Heart left ventricle (tissue), 16 donors: ENCODE results near the gene LRMDA. TPM values are rescaled to one million over a fixed set of nuclear protein-coding genes. Genes with fewer than 3 reads are reported as not detected.

Experiments
- ATAC-seq, 4 donors: fragments of 200-7000 bp; cut with Tn5 transposase; one replicate each; pipeline ENCODE4 v1.9.1; 2020 to 2022; ENCODE audit warnings: moderate library complexity in 4 of 4, mild to moderate bottlenecking in 3 of 4, moderate number of reproducible peaks in 1 of 4
- DNase-seq, 5 donors: peaks; one replicate each; pipeline ENCODE4 v3.0.0-alpha.2; 2020
- H3K27ac ChIP-seq, 12 donors: fragments of 200-600 bp; sonication (generic) in 4 of 12; one replicate each; pipeline versions ENCODE4 v1.5.0 to v1.8.0; 2016 to 2022; ENCODE audit warnings: mild to moderate bottlenecking in 2 of 12
- H3K27me3 ChIP-seq, 9 donors: fragments of 200-600 bp; sonication (generic) in 2 of 9; one replicate each; pipeline versions ENCODE4 v1.5.1 to v1.8.0; 2016 to 2022; ENCODE audit warnings: mild to moderate bottlenecking in 3 of 9
- H3K36me3 ChIP-seq, 9 donors: fragments of 200-600 bp; sonication (generic) in 2 of 9; one replicate each; pipeline versions ENCODE4 v1.5.0 to v1.8.0; 2018 to 2022; ENCODE audit warnings: mild to moderate bottlenecking in 2 of 9
- H3K4me1 ChIP-seq, 12 donors: fragments of 200-600 bp; sonication (generic) in 4 of 12; one replicate each; pipeline versions ENCODE4 v1.5.0 to v1.8.0; 2016 to 2022; ENCODE audit warnings: mild to moderate bottlenecking in 3 of 12
- H3K4me3 ChIP-seq, 12 donors: fragments of 200-600 bp; sonication (generic) in 4 of 12; one replicate each; pipeline versions ENCODE4 v1.5.0 to v1.8.0; 2017 to 2022; ENCODE audit warnings: mild to moderate bottlenecking in 9 of 12, moderate library complexity in 4 of 12
- H3K9me3 ChIP-seq, 12 donors: fragments of 200-600 bp; sonication (generic) in 4 of 12; one replicate each; pipeline versions ENCODE4 v1.5.0 to v1.8.0; 2016 to 2022; ENCODE audit warnings: mild to moderate bottlenecking in 1 of 12
- CTCF ChIP-seq, 12 donors: fragments of 200-600 bp; sonication (generic) in 4 of 12; IDR thresholded peaks; one replicate each; pipeline versions ENCODE4 v1.5.0 to v1.8.0; 2018 to 2022; ENCODE audit warnings: antibody characterized with exemption in 12 of 12, mild to moderate bottlenecking in 5 of 12
- POLR2A ChIP-seq, 2 donors: fragments of 450-650 bp; IDR thresholded peaks; one replicate each; pipeline ENCODE4 v1.6.1; 2017; ENCODE audit warnings: antibody characterized with exemption in 2 of 2, mild to moderate bottlenecking in 2 of 2, moderate library complexity in 2 of 2
- WGBS, 4 donors: extraction: QIAGEN DNeasy Blood & Tissue Kit in 2 of 4; methylation state at CpG; one replicate each; pipeline versions ENCODE4 v1.1.5 to v1.1.7; 2013 to 2018; 5-methylcytosine and 5-hydroxymethylcytosine counted together
- intact Hi-C, 10 donors: fragments of 100-400 bp; cut with DNase I; formaldehyde crosslinking; loops; one replicate each; pipeline versions ENCODE4 v1.11.1 to v1.14.2; 2022
- polyA plus RNA-seq, 2 donors: library from polyadenylated mRNA; stranded (reverse); fragments of 200-250 nt; gene quantifications; one replicate each; pipeline ENCODE4 v1.2.3, GENCODE V29; 2013
- total RNA-seq, 9 donors: library from RNA; depleted of rRNA in 2 of 9; stranded (reverse); fragments of >200 nt in 2 of 9; fragmentation: NEBNext Ultra II Directional in 3 of 9; extraction: Animal tissue kit (Norgen Biotek cat#: 25700) in 3 of 9; gene quantifications; one replicate each; pipeline versions ENCODE4 v1.1.0 to v1.2.4, GENCODE V29; 2016 to 2023
- donor health status: ischemic (EF 13 %, LVEDD 7.1; RV severe dilation, severe dysfunction).
- donor health status: healthy with polysubstance abuse.
- donor health status: DM: no; HTN: yes; CAD: no.
- donor health status: DM: no; HTN: no; CAD: no.
- donor health status: ischemic (EF 25% LVEDD 6.9; RV normal size, moderate dysfunction).
- donor health status: ischemic (EF 25% LVEDD 5.7; RV mildly dilated, moderate dysfunction).
- donor health status: healthy.
- donor health status: DM: yes; HTN: yes; CAD: no.
- donor health status: ischemic (EF 35%, LVEDD 5.7; RV mildly dilated, moderate dysfunction).
- donor health status: nonischemic (EF 11% LVEDD 7.7; RV severe dilation, severe dysfunction).
- donor health status: DM: yes; HTN: yes; CAD: no.
- donor health status: PGD.
- donor health status: ischemic (EF 29% LVEDD 5.4; RV normal size, mild dysfunction).
- donor health status: nonischemic (EF 23%, LVEDD 6.1; RV moderate dilation, normal function).

LRMDA gene
- total and polyA plus RNA-seq, 11 donors, result 2.4 to 34.4 (median 14.9) TPM

DNA sequence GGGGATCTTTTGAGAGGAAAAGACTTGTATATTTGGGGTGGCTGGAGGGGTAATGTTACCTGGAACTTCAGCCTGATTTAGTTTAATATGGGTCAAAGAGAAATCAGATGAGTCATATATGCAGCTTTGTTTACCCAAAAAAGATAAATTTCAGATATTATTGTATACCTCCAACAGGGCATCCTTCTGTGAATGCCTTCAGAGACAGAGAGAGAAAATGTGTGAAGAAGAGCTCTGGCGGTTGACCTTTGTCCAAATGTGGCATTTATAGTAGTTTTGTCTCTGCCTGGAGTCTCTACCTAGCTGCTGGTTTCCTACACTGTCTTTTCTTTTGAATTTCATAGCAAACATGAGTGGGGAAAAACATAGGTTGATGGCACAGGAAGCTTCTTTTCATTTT is 21.6 kb downstream of the LRMDA start:
- H3K36me3 ChIP-seq, result no peaks in the 10 kb centered on the region
- H3K4me3 ChIP-seq, result no peak overlapping the region
- TF ChIP-seq CTCF (IDR thresholded peaks at IDR 0.05) (no peak), POLR2A (IDR thresholded peaks at IDR 0.05) (no peak)
- intact Hi-C loops, result no loop called here
- no peaks in the 10 kb centered on the region for H3K9me3 ChIP-seq
- WGBS, 4 donors, result 97 to 100% (median 98%) methylated on average over 1 of the region's 1 CpG
- peaks cover 0 to 29% (median 20%) of the 10 kb centered on the region in 12 donors for H3K4me1 ChIP-seq
- no peak overlapping the region for H3K27ac ChIP-seq
- no peaks in the 10 kb centered on the region for H3K27me3 ChIP-seq
- ATAC-seq (no peak), DNase-seq (no peak)

GRCh38 chr10:75456122-75456521 is 24.7 kb downstream of the LRMDA start:
- H3K27me3 ChIP-seq, result no peaks in the 10 kb centered on the region
- TF ChIP-seq POLR2A (IDR thresholded peaks at IDR 0.05), result no peak
- TF ChIP-seq CTCF (IDR thresholded peaks at IDR 0.05), result no peak
- no peaks in the 10 kb centered on the region for H3K36me3 ChIP-seq
- no peak overlapping the region for H3K27ac ChIP-seq
- no peaks in the 10 kb centered on the region for H3K9me3 ChIP-seq
- WGBS, 4 donors, result 93 to 100% (median 96%) methylated on average over 5 to 9 of the region's 9 CpGs
- ATAC-seq, result no peak
- no peak overlapping the region for H3K4me3 ChIP-seq
- intact Hi-C loops, result no loop called here
- H3K4me1 ChIP-seq, result no peaks in the 10 kb centered on the region
- no peak for DNase-seq

- Histone ChIP-seq H3K4me1 (peaks cover 0 to 17% (median 0%) of the 10 kb centered on the region in 12 donors), H3K27me3 (no peaks in the 10 kb centered on the region), H3K36me3 (no peaks in the 10 kb centered on the region), H3K9me3 (no peaks in the 10 kb centered on the region), H3K27ac (no peak overlapping the region), H3K4me3 (no peak overlapping the region)
- ATAC-seq (no peak), DNase-seq (no peak)
- 95 to 100% (median 99%) methylated on average over 1 of the region's 1 CpG for WGBS, 4 donors
- TF ChIP-seq POLR2A (IDR thresholded peaks at IDR 0.05) (no peak), CTCF (IDR thresholded peaks at IDR 0.05) (no peak)
- intact Hi-C loops, result no loop called here
Measured at GRCh38 chr10:75460059-75460458, 28.6 kb downstream of the LRMDA start.

- no peak for DNase-seq
- no peak for ATAC-seq
Measured at GRCh38 chr10:75461672-75462649, 30.5 kb downstream of the LRMDA start.

More at GRCh38 chr10:75461672-75462649, 30.5 kb downstream of the LRMDA start:
- H3K36me3 ChIP-seq, result no peaks in the 10 kb centered on the region
- no peaks in the 10 kb centered on the region for H3K27me3 ChIP-seq
- H3K9me3 ChIP-seq, result no peaks in the 10 kb centered on the region
- H3K4me1 ChIP-seq, result peaks cover 0 to 19% (median 0%) of the 10 kb centered on the region in 12 donors
- 73 to 76% (median 75%) methylated on average over 14 to 15 of the region's 15 CpGs for WGBS, 4 donors
- H3K27ac ChIP-seq, result no peak overlapping the region
- TF ChIP-seq POLR2A (IDR thresholded peaks at IDR 0.05) (no peak), CTCF (IDR thresholded peaks at IDR 0.05) (no peak)
- no peak overlapping the region for H3K4me3 ChIP-seq
- intact Hi-C loops, result no loop called here
